ENCODE results near the gene MAPRE2. TPM values are rescaled to one million over a fixed set of nuclear protein-coding genes. Genes with fewer than 3 reads are reported as not detected.

The MAPRE2 gene
- total and polyA plus RNA-seq, 8 donors = 37.4 to 56.3 (median 50.0) TPM

- ATAC-seq = no peak
- H3K9me3 ChIP-seq = no peaks in the 10 kb centered on the region
- TF ChIP-seq CTCF (IDR thresholded peaks at IDR 0.05) = no peak
- no peak overlapping the region for H3K4me3 ChIP-seq
- H3K36me3 ChIP-seq = no peaks in the 10 kb centered on the region
- intact Hi-C loops (cut with DNase I) = no loop called here
- no peak for DNase-seq
- H3K4me1 ChIP-seq = no peaks in the 10 kb centered on the region
- H3K27me3 ChIP-seq = no peaks in the 10 kb centered on the region
- H3K27ac ChIP-seq = no peak overlapping the region
Observed at GRCh38 chr18:35191698-35192025, 150.4 kb downstream of the MAPRE2 start.

GRCh38 chr18:35192415-35192814 lies 151.2 kb downstream of the MAPRE2 start:
- no peak for DNase-seq
- H3K4me3 ChIP-seq = no peak overlapping the region
- no peaks in the 10 kb centered on the region for H3K9me3 ChIP-seq
- intact Hi-C loops (cut with DNase I) = no loop called here
- H3K4me1 ChIP-seq = no peaks in the 10 kb centered on the region
- no peak for ATAC-seq
- no peaks in the 10 kb centered on the region for H3K36me3 ChIP-seq
- no peak for TF ChIP-seq CTCF (IDR thresholded peaks at IDR 0.05)
- H3K27ac ChIP-seq = no peak overlapping the region
- H3K27me3 ChIP-seq = no peaks in the 10 kb centered on the region

Other genes with a start within 250 kb of the MAPRE2 start
- gene ZNF397, start 199.6 kb downstream of the MAPRE2 start, total RNA-seq = 10 to 100 TPM; 22.9 to 26.0 TPM
- gene ZNF397, start 199.6 kb downstream of the MAPRE2 start, polyA plus RNA-seq (ENCODE audit: insufficient read length in 6 of 6) = 10 to 100 TPM; 74.7 to 93.9 (median 84.2) TPM
- gene ZSCAN30, start 248.8 kb downstream of the MAPRE2 start, total RNA-seq = 10 to 100 TPM; 15.0 to 16.1 TPM
- gene ZSCAN30, start 248.8 kb downstream of the MAPRE2 start, polyA plus RNA-seq (ENCODE audit: insufficient read length in 6 of 6) = 10 to 100 TPM; 50.9 to 68.7 (median 59.6) TPM